GM19025 (cell line): ENCODE data around the gene STING1.
"Not testable (repeated sequence)": the region's sequence is repeated elsewhere in the genome, so short reads cannot be mapped to it uniquely, and the experiment has no call there.

Source experiments
- ATAC-seq: cut with Tn5 transposase; IDR thresholded peaks from one replicate; pipeline ENCODE4 v1.9.1; 2021; ENCODE audit warnings: mild to moderate bottlenecking, low read depth, moderate library complexity; ENCODE audit not compliant: unreplicated experiment

STING1 gene

GRCh38 chr5:139503879-139504278 lies 21.3 kb upstream of the STING1 start:
- ATAC-seq = not testable (repeated sequence)

- ATAC-seq = not testable (repeated sequence)
These were observed 20.7 kb upstream of the STING1 start for GRCh38 chr5:139503036-139503817.

GRCh38 chr5:139501381-139501780 lies 18.8 kb upstream of the STING1 start:
- no peak for ATAC-seq

GRCh38 chr5:139495638-139496435 lies 13.3 kb upstream of the STING1 start:
- ATAC-seq = no peak

GRCh38 chr5:139494832-139495231 lies 12.3 kb upstream of the STING1 start:
- no peak for ATAC-seq

GRCh38 chr5:139494256-139494655 lies 11.7 kb upstream of the STING1 start:
- no peak for ATAC-seq

GRCh38 chr5:139492700-139493192 lies 10.2 kb upstream of the STING1 start:
- ATAC-seq = no peak

- ATAC-seq = no peak
These were observed 5.7 kb upstream of the STING1 start for GRCh38 chr5:139488260-139488659.

- ATAC-seq = no peak
These were observed 3.6 kb upstream of the STING1 start for GRCh38 chr5:139486201-139486600.

- not testable (repeated sequence) for ATAC-seq
These were observed 291 bp upstream of the STING1 start for GRCh38 chr5:139482890-139483208.

- ATAC-seq = no peak
These were observed 943 bp downstream of the STING1 start for GRCh38 chr5:139481580-139482049.

GRCh38 chr5:139481122-139481533 lies 1.4 kb downstream of the STING1 start:
- ATAC-seq = no peak

- ATAC-seq = not testable (repeated sequence)
These were observed 2.8 kb downstream of the STING1 start for GRCh38 chr5:139479729-139480128.

- ATAC-seq = not testable (repeated sequence)
These were observed 3.7 kb downstream of the STING1 start for GRCh38 chr5:139478657-139479423.

- ATAC-seq = no peak
These were observed 6.5 kb downstream of the STING1 start for GRCh38 chr5:139475865-139476617.

- no peak for ATAC-seq
These were observed 7.4 kb downstream of the STING1 start for GRCh38 chr5:139474890-139475791.

GRCh38 chr5:139473565-139473964 lies 9.0 kb downstream of the STING1 start:
- ATAC-seq = no peak

GRCh38 chr5:139473105-139473504 lies 9.5 kb downstream of the STING1 start:
- no peak for ATAC-seq
